ENCODE measurements around the gene AQP2. TPM values are rescaled to one million over a fixed set of nuclear protein-coding genes. Genes with fewer than 3 reads are reported as not detected.

The AQP2 gene
- total RNA-seq, 1 experiment from 2014 or later = not detected

DNA sequence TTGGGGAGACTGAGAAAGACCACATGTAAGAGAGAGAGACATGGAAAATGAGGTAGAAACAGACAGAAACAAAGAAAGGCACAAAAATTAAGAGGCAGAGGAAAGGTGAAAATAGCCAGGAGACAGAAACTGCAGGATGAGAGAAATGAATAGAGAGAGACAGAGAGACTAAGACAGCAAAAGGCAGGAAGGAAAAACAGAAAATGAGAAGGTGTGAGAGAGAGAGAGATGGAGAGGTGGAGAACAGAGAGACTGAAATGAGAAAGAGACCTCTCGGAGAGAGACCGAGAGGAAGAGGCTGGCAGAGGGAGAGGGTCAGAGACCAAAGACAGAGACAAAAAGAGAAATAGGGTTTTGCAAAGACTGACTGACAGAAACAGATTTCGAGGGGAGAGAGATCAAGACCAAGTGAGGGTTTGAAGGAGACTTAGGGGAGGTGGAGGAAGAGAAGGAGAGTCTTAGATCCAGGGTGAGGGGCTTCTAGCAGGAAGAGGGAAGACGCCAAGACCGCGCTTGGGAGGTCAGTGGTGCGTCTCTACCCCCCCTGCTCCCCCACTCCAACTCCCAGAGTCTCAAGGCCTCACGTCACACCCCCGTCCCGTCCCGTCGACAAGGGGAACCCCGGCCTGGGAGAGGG lies 10.1 kb downstream of the AQP2 start:
- no peak for TF ChIP-seq CTCF (IDR thresholded peaks at IDR 0.05; ENCODE audit: unreplicated experiment)
- Mint-ChIP-seq H3K36me3 (ENCODE audit: insufficient read depth, unreplicated experiment) (peaks cover 28% of the 10 kb centered on the region), H3K9me3 (ENCODE audit: low read depth, unreplicated experiment) (no peaks in the 10 kb centered on the region), H3K4me1 (ENCODE audit: low read depth, unreplicated experiment) (peaks cover 54% of the 10 kb centered on the region), H3K27ac (ENCODE audit: unreplicated experiment) (peak overlapping the region; percentile 88), H3K27me3 (ENCODE audit: unreplicated experiment) (peaks cover 14% of the 10 kb centered on the region), H3K4me3 (ENCODE audit: low read depth, unreplicated experiment) (peak overlapping the region; percentile 68)
- intact Hi-C loops (cut with micrococcal nuclease; ENCODE audit: unreplicated experiment) = no loop called here
- no peak for DNase-seq
- CTCF ChIA-PET = interaction anchor here (0.8 to 3.0 kb wide), 3 partner anchors 11 to 17 kb away, joined by 4 to 20 read pairs (median 4); no protein-coding TSS in a partner anchor
- BruUV-seq (replicated peaks) = no TSS peak

- no peak for TF ChIP-seq CTCF (IDR thresholded peaks at IDR 0.05; ENCODE audit: unreplicated experiment)
- intact Hi-C loops (cut with micrococcal nuclease; ENCODE audit: unreplicated experiment) = no loop called here
- DNase-seq = peak; percentile 43
- no peaks in the 10 kb centered on the region for H3K9me3 Mint-ChIP-seq (ENCODE audit: low read depth, unreplicated experiment)
- peak within 1 kb of the TSS; percentile 68 for H3K4me3 Mint-ChIP-seq (ENCODE audit: low read depth, unreplicated experiment)
- H3K27me3 Mint-ChIP-seq (ENCODE audit: unreplicated experiment) = peaks cover 14% of the 10 kb centered on the region
- H3K36me3 Mint-ChIP-seq (ENCODE audit: insufficient read depth, unreplicated experiment) = peaks cover 28% of the 10 kb centered on the region
- CTCF ChIA-PET = interaction anchor here (3.0 kb wide), 1 partner anchor 16 kb away, joined by 20 read pairs; no protein-coding TSS in a partner anchor
- BruUV-seq (replicated peaks) = no TSS peak
- peaks cover 54% of the 10 kb centered on the region for H3K4me1 Mint-ChIP-seq (ENCODE audit: low read depth, unreplicated experiment)
- peak within 1 kb of the TSS; percentile 88 for H3K27ac Mint-ChIP-seq (ENCODE audit: unreplicated experiment)
Measured at GRCh38 chr12:49961111-49961922, 10.8 kb downstream of the AQP2 start, which contains the start of gene AQP5. Gene AQP5 (plus strand): TSS chr12:49961872. CDS start chr12:49962018, 146 bp downstream.

DNA sequence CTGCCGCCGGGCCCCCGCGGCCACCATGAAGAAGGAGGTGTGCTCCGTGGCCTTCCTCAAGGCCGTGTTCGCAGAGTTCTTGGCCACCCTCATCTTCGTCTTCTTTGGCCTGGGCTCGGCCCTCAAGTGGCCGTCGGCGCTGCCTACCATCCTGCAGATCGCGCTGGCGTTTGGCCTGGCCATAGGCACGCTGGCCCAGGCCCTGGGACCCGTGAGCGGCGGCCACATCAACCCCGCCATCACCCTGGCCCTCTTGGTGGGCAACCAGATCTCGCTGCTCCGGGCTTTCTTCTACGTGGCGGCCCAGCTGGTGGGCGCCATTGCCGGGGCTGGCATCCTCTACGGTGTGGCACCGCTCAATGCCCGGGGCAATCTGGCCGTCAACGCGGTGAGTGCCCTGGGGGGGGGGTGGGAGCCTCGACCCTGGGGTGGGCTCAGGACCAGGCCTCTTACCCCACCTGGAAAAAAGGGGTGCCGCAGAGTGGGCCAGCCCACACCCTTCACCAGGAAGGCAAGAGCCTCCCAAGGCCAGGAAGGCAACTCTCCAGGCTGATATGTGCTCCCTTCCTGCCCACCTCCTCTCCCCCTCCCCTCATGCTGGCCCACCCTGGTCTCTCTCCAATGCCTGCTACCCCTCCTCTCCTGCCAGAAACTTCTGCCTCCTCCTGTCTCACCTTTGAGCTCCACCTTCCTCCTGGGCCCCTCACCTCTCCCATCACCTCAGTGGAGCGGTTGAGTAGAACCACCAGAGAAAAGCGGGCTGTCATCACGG lies 11.6 kb downstream of the AQP2 start:
- H3K27me3 Mint-ChIP-seq (ENCODE audit: unreplicated experiment) = peaks cover 14% of the 10 kb centered on the region

More for the DNA sequence above, 11.6 kb downstream of the AQP2 start:
- Mint-ChIP-seq H3K36me3 (ENCODE audit: insufficient read depth, unreplicated experiment) (peaks cover 28% of the 10 kb centered on the region), H3K4me3 (ENCODE audit: low read depth, unreplicated experiment) (peak overlapping the region; percentile 68), H3K9me3 (ENCODE audit: low read depth, unreplicated experiment) (no peaks in the 10 kb centered on the region), H3K27ac (ENCODE audit: unreplicated experiment) (peak overlapping the region; percentile 76), H3K4me1 (ENCODE audit: low read depth, unreplicated experiment) (peaks cover 46% of the 10 kb centered on the region)
- no peak for TF ChIP-seq CTCF (IDR thresholded peaks at IDR 0.05; ENCODE audit: unreplicated experiment)
- CTCF ChIA-PET = interaction anchor here (0.9 to 1.7 kb wide), 7 partner anchors 10 to 119 kb away, joined by 3 to 15 read pairs (median 5); partner anchors contain the start of gene BCDIN3D
- peak; percentile 15 for DNase-seq
- intact Hi-C loops (cut with micrococcal nuclease; ENCODE audit: unreplicated experiment) = no loop called here
- BruUV-seq (replicated peaks) = TSS peak; percentile 27

All from Calu3 (cell line).